ENCODE measurements around the gene UQCC2. TPM values are rescaled to one million over a fixed set of nuclear protein-coding genes. Genes with fewer than 3 reads are reported as not detected.

Gene UQCC2
- total and polyA plus RNA-seq, 2 donors (not counting 1 experiment from before 2014, with no cell fraction given), result 13.2 to 16.6 TPM

DNA sequence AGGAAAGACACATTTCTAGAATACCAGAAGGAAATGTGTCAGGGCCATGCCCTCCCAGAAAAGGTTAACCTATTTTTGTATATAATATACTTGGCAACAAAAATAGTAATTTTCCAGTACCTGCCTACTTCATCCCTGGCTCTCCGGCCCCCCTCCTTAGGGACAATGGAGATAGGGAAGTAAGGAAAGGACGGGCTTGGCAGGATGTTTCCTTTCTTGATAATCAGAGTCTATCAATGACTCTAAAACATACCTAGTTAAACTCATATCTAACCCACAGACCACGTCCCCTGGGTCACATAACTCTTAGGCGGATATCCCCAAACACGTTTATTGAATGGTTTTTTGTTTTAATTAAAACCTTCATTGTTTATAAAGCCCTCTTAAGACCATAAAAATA lies 11.8 kb downstream of the UQCC2 start:
- Histone ChIP-seq H3K4me1 (ENCODE audit: control insufficient read depth in 2 of 2, insufficient read depth in 2 of 2, low read length in 2 of 2) (peaks cover 61 to 65% of the 10 kb centered on the region in 2 donors), H3K4me2 (replicated peaks; ENCODE audit: low read depth, low read length, poor library complexity, severe bottlenecking) (peak overlapping the region; percentile 31), H3K9ac (ENCODE audit: low read length) (no peak overlapping the region), H3K27me3 (replicated peaks in 1 of 4; ENCODE audit: control extremely low read depth in 1 of 4, control insufficient read depth in 3 of 4, insufficient read depth in 4 of 4, low read length in 3 of 4) (no peaks in the 10 kb centered on the region), H3K79me2 (ENCODE audit: control insufficient read depth, insufficient read depth, low read length) (peaks cover 15% of the 10 kb centered on the region), H3K36me3 (replicated peaks in 1 of 2; ENCODE audit: control extremely low read depth in 1 of 2, control insufficient read depth in 1 of 2, extremely low read depth in 1 of 2, insufficient read depth in 2 of 2, low read length in 1 of 2) (peaks cover 0 to 7% of the 10 kb centered on the region in 2 experiments), H3K9me3 (ENCODE audit: control extremely low read depth in 1 of 3, control insufficient read depth in 2 of 3, insufficient read depth in 1 of 3, low read length in 2 of 3) (no peaks in the 10 kb centered on the region), H3K27ac (ENCODE audit: low read length in 2 of 2) (peak overlapping the region in 1 of 2 donors; percentile 17), H4K20me1 (ENCODE audit: control insufficient read depth, insufficient read depth, low read length, poor library complexity, severe bottlenecking) (no peaks in the 10 kb centered on the region), H3K4me3 (ENCODE audit: control extremely low read depth in 1 of 5, extremely low read depth in 1 of 5, insufficient read depth in 1 of 5, low read depth in 2 of 5, low read length in 4 of 5) (no peak overlapping the region), H2AFZ (ENCODE audit: insufficient read depth, low read depth, low read length, poor library complexity, severe bottlenecking) (no peak overlapping the region)
- CTCF ChIA-PET, result interaction anchor here (1.1 to 6.7 kb wide), 16 partner anchors 9 to 114 kb away, joined by 3 to 213 read pairs (median 7); partner anchors contain the start of genes BAK1 and UQCC2
- TF ChIP-seq, protein P1, sequence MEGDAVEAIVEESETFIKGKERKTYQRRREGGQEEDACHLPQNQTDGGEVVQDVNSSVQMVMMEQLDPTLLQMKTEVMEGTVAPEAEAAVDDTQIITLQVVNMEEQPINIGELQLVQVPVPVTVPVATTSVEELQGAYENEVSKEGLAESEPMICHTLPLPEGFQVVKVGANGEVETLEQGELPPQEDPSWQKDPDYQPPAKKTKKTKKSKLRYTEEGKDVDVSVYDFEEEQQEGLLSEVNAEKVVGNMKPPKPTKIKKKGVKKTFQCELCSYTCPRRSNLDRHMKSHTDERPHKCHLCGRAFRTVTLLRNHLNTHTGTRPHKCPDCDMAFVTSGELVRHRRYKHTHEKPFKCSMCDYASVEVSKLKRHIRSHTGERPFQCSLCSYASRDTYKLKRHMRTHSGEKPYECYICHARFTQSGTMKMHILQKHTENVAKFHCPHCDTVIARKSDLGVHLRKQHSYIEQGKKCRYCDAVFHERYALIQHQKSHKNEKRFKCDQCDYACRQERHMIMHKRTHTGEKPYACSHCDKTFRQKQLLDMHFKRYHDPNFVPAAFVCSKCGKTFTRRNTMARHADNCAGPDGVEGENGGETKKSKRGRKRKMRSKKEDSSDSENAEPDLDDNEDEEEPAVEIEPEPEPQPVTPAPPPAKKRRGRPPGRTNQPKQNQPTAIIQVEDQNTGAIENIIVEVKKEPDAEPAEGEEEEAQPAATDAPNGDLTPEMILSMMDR (IDR thresholded peaks at IDR 0.05), result no peak
- TF ChIP-seq EZH2 (IDR thresholded peaks at IDR 0.05; ENCODE audit: borderline replicate concordance, insufficient read depth, low read depth, low read length, poor library complexity, severe bottlenecking), result no peak
- Mint-ChIP-seq H3K4me3 (peak overlapping the region; percentile 21), H3K27me3 (no peaks in the 10 kb centered on the region), H3K4me1 (peaks cover 72% of the 10 kb centered on the region), H3K9me3 (ENCODE audit: insufficient read depth) (no peaks in the 10 kb centered on the region), H3K27ac (peak overlapping the region; percentile 83)
- DNase-seq (no peak), ATAC-seq (ENCODE audit: low read depth) (no peak)
- POLR2A ChIA-PET, result interaction anchor here (0.8 to 1.3 kb wide), 2 partner anchors 107 to 120 kb away, joined by 3 to 4 read pairs; partner anchors contain the start of gene BAK1
- intact Hi-C loops (cut with micrococcal nuclease), result loop anchor here (1.0 to 5.0 kb wide), 3 partner anchors 67 to 114 kb away; no protein-coding TSS in a partner anchor
- WGBS (ENCODE audit: insufficient coverage), result 40% methylated on average over 3 of the region's 5 CpGs

DNA sequence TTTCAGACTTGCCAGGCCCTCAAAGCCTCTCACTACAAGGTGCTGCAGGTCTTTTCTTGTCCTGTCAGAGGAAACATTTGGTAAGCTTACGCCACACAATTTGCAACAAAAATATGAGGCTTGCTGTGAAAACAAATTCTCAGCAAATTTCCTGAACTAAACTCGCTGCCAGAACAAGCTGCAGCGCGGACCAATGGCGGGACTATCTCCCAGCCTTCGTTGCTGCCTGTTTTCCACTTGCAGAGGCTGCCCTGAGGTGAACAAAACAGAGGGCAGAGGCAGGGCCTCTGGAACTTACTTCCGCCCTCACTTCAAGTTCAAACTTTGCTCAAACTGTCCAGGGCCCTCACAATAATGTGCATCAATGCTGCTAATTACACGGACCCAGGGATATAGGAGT lies 12.4 kb downstream of the UQCC2 start:
- peak overlapping the region; percentile 31 for H3K4me2 ChIP-seq (replicated peaks; ENCODE audit: low read depth, low read length, poor library complexity, severe bottlenecking)
- intact Hi-C loops (cut with micrococcal nuclease), result no loop called here
- peaks cover 74% of the 10 kb centered on the region for H3K4me1 Mint-ChIP-seq

More for the DNA sequence above, 12.4 kb downstream of the UQCC2 start:
- H3K27me3 Mint-ChIP-seq, result no peaks in the 10 kb centered on the region
- Histone ChIP-seq H3K27ac (ENCODE audit: low read length in 2 of 2) (peak overlapping the region in 1 of 2 donors; percentile 91), H3K9me3 (ENCODE audit: control extremely low read depth in 1 of 3, control insufficient read depth in 2 of 3, insufficient read depth in 1 of 3, low read length in 2 of 3) (no peaks in the 10 kb centered on the region), H4K20me1 (ENCODE audit: control insufficient read depth, insufficient read depth, low read length, poor library complexity, severe bottlenecking) (no peaks in the 10 kb centered on the region), H3K4me1 (ENCODE audit: control insufficient read depth in 2 of 2, insufficient read depth in 2 of 2, low read length in 2 of 2) (peaks cover 67 to 68% of the 10 kb centered on the region in 2 donors), H3K36me3 (replicated peaks in 1 of 2; ENCODE audit: control extremely low read depth in 1 of 2, control insufficient read depth in 1 of 2, extremely low read depth in 1 of 2, insufficient read depth in 2 of 2, low read length in 1 of 2) (peaks cover 0 to 12% of the 10 kb centered on the region in 2 experiments), H3K79me2 (ENCODE audit: control insufficient read depth, insufficient read depth, low read length) (peaks cover 12% of the 10 kb centered on the region), H3K9ac (ENCODE audit: low read length) (no peak overlapping the region), H3K4me3 (ENCODE audit: control extremely low read depth in 1 of 5, extremely low read depth in 1 of 5, insufficient read depth in 1 of 5, low read depth in 2 of 5, low read length in 4 of 5) (no peak overlapping the region), H3K27me3 (replicated peaks in 1 of 4; ENCODE audit: control extremely low read depth in 1 of 4, control insufficient read depth in 3 of 4, insufficient read depth in 4 of 4, low read length in 3 of 4) (no peaks in the 10 kb centered on the region), H2AFZ (ENCODE audit: insufficient read depth, low read depth, low read length, poor library complexity, severe bottlenecking) (no peak overlapping the region)
- DNase-seq (no peak), ATAC-seq (ENCODE audit: low read depth) (no peak)
- ChIA-PET POLR2A (interaction anchor here (0.8 kb wide), 1 partner anchor 48 kb away, joined by 3 read pairs; no protein-coding TSS in a partner anchor), CTCF (interaction anchor here (0.9 to 1.1 kb wide), 3 partner anchors 107 to 111 kb away, joined by 3 to 8 read pairs (median 5); no protein-coding TSS in a partner anchor)
- peak overlapping the region; percentile 83 for H3K27ac Mint-ChIP-seq
- TF ChIP-seq, protein P1 (IDR thresholded peaks at IDR 0.05), result no peak
- no peak for TF ChIP-seq EZH2 (IDR thresholded peaks at IDR 0.05; ENCODE audit: borderline replicate concordance, insufficient read depth, low read depth, low read length, poor library complexity, severe bottlenecking)
- no peaks in the 10 kb centered on the region for H3K9me3 Mint-ChIP-seq (ENCODE audit: insufficient read depth)
- H3K4me3 Mint-ChIP-seq, result peak overlapping the region; percentile 44
- WGBS (ENCODE audit: insufficient coverage), result 61% methylated on average over 6 of the region's 8 CpGs

Data from B cell (primary cell).